Germinal center (tissue), 1 donor: Measurements from ENCODE around the gene RNU6-9.
"Not testable (repeated sequence)": the region's sequence is repeated elsewhere in the genome, so short reads cannot be mapped to it uniquely, and the experiment has no call there.

Experiments used
- DNase-seq: peaks from one replicate; pipeline ENCODE4 v3.0.0; 2012; ENCODE audit warnings: mixed read lengths, low spot score

Gene RNU6-9

DNA sequence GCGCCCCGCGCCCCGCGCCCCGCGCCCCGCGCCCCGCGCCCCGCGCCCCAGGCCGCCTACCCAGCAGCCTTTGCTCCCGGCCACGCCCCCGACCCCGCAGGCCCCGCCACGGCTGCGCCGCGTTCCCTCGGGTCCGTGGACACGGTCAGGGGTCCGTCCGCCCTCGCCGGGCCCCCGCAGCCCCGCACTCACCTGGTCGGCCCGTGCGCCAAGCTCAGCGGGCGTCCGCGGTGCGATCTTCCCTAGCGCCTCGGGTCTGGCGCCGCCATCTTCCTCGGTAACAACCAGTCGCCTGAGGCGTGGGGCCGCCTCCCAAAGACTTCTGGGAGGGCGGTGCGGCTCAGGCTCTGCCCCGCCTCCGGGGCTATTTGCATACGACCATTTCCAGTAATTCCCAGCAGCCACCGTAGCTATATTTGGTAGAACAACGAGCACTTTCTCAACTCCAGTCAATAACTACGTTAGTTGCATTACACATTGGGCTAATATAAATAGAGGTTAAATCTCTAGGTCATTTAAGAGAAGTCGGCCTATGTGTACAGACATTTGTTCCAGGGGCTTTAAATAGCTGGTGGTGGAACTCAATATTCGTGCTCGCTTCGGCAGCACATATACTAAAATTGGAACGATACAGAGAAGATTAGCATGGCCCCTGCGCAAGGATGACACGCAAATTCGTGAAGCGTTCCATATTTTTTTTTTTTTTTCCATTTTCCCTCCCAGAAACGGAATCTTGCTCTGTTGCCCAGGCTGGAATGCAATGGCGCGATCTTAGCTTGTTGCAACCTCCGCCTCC is at the start of gene RNU6-9, which contains the start of gene MED16:
Gene RNU6-9 (plus strand): TSS at position 591 of the 796 bp plus-strand sequence.
Gene MED16 (minus strand): TSS at position 294 of the 796 bp plus-strand sequence. CDS start 2,056 bp downstream, outside the sequence.
- DNase-seq: peak; percentile 95

- DNase-seq: no peak
These were observed 49.3 kb upstream of the RNU6-9 start for GRCh38 chr19:843836-844545.

DNA sequence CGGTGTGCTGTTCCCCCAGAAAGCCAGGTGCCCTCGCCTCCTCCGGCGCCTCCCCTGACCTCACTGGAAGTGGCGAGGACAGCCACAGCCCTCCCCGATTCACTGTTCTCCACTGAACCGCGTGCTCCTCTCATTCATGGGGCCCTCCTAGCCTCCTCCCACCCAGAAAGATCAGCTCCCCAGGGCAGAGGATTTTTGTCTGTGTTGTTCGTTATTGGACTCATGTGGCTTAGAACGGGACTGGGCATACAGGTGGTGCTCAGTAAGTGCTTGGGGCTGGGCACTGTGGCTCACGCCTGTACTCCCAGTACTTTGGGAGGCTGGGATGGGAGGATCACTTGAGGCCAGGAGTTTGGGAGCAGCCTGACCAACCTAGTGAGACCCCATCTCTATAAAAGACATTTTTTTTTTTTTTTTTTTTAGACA is 48.7 kb upstream of the RNU6-9 start:
- no peak for DNase-seq

- DNase-seq: no peak
These were observed 47.4 kb upstream of the RNU6-9 start for GRCh38 chr19:845707-846521.

- DNase-seq: no peak
These were observed 44.8 kb upstream of the RNU6-9 start for GRCh38 chr19:848386-848921.

GRCh38 chr19:849195-849594 is 44.1 kb upstream of the RNU6-9 start:
- not testable (repeated sequence) for DNase-seq

DNA sequence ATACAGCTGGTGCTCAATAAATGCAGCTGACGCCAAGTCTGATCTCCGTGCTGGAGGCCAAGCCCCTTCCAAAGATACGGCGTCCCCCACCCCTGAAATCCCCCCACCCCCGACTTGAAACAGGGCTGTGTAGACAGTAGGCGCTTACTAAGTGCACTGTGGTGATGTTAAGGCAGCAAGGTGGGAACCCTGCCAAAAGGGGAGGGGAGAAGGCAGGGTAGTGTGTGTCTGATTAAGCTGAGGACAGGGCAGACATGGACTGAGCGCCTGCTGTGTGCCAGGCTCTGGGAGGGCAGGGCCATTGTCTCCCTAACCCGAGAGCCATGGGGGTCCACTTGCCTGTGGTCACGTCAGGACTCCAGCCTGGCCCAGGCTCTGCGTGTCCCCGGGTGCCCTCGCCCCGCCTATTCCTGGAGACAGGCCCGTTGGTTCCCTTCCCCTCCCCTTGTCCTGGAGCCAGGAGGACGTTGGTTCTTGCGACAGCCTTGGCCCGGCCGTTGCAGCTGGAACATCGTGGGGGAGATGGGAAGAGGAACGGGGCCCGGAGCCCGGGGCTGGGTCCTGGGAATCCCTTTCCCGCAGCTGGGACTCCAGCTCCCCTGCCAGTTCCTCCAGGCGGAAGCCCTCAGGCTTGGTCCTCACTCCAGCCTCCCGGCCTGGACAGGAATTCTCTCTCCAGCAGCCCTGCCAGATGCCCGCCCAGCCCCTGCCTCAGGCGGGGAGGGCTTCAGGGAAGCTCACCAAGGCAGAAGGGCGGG is 42.9 kb upstream of the RNU6-9 start:
- no peak for DNase-seq

DNA sequence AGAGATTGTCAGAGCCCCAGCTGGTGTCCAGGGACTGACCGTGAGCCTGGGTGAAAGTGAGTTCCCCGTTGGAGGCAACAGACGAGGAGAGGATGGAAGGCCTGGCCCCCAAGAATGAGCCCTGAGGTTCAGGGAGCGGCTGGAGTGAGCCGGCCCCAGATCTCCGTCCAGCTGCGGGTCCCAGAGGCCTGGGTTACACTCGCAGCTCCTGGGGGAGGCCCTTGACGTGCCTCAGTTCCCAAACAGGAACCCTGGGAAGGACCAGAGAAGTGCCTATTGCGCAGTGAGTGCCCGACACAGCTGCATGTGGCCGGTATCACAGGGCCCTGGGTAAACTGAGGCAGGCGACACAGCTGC is 42.3 kb upstream of the RNU6-9 start:
- DNase-seq: no peak

GRCh38 chr19:852136-853013 is 40.9 kb upstream of the RNU6-9 start, which contains the start of gene ELANE:
TSS of gene ELANE (plus strand) at chr19:852303. CDS start at chr19:852329, 26 bp downstream.
- no peak for DNase-seq

- no peak for DNase-seq
These were observed 40.2 kb upstream of the RNU6-9 start for GRCh38 chr19:853014-853585.

GRCh38 chr19:853614-854220 is 39.6 kb upstream of the RNU6-9 start:
- DNase-seq: not testable (repeated sequence)

- DNase-seq: no peak
These were observed 38.7 kb upstream of the RNU6-9 start for GRCh38 chr19:854549-854948.

DNA sequence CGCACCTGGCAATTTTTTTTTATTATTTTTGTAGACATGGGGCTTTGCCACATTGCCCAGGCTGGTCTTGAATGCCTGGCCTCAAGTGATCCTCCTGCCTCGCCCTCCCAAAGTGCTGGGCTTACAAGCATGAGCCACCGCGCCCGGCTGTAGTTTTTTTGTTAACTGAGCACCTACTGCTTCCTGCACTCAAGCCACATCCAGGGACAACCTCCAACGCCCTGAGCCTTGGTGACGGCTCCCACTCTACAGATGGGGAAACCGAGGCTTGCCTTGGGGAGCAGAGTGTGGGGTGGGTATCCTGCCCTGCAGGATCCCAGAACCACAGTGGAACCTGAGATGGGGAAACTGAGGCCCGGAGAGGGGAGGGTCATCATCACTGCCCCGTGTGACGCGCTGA is 38.1 kb upstream of the RNU6-9 start:
- DNase-seq: no peak

DNA sequence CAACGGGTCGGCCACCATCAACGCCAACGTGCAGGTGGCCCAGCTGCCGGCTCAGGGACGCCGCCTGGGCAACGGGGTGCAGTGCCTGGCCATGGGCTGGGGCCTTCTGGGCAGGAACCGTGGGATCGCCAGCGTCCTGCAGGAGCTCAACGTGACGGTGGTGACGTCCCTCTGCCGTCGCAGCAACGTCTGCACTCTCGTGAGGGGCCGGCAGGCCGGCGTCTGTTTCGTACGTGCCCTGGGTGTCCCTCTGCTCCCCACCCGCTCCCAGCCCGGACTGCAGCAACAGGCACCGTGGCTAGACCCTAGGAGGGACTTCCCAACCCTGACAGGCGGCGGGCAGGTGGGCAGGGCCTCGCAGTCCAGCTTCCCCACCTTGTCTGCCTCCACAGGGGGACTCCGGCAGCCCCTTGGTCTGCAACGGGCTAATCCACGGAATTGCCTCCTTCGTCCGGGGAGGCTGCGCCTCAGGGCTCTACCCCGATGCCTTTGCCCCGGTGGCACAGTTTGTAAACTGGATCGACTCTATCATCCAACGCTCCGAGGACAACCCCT is 37.6 kb upstream of the RNU6-9 start:
- DNase-seq: no peak

GRCh38 chr19:858284-858683 is 35.0 kb upstream of the RNU6-9 start:
- no peak for DNase-seq

- no peak for DNase-seq
These were observed 34.1 kb upstream of the RNU6-9 start, which contains the start of gene CFD for GRCh38 chr19:858868-859843. TSS of gene CFD (plus strand) at chr19:859664. CDS start at chr19:859690, 26 bp downstream.

DNA sequence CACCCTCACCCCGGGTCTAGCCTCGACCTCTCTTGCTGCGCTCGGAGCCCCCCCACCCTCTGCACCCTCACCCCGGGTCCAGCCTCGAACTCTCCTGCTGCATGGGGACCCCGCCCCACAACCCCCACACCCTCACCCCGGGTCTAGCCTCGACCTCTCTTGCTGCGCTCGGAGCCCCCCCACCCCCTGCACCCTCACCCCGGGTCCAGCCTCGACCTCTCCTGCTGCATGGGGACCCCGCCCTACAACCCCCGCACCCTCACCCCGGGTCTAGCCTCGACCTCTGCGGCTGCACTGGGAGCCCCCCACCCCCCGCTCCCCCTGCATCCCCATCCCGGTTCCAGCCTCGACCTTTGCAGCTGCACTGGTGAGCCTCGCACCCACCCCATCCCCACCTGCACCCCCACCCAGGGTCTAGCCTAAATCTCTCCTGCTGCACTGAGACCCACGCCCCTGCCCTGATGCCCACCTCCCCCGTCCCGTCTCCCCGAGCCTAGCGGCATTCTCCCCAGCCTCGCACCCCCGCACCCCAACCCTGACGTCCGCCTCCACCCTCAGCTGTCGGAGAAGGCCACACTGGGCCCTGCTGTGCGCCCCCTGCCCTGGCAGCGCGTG is 32.0 kb upstream of the RNU6-9 start:
- DNase-seq: no peak
